GM15510 (cell line): ENCODE measurements around the gene KTN1.

Experiments used
- POLR2A ChIP-seq: IDR thresholded peaks from 3 replicates; pipeline ENCODE4 v1.6.1; 2011; ENCODE audit warnings: borderline replicate concordance; ENCODE audit not compliant: insufficient read length; ENCODE audit errors: extremely low read depth

The KTN1 gene

DNA sequence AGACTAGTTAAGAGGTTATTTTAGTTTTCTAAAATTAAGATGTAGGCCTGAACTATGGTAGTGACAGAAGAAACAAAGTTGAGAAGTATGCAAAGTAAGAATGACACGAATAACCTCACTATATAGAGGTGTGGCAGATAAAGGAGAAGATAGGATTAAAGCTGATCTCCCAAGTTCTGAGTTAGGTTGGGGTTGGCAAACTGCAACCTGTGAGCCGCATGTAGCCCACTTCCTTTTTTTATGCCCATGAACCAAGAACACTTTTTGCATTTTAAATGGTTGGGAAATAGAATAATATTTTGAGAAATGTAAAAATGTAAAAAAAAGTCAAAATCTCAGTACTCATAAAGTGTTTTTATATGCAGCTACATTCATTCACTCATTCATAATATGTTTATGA lies 34.3 kb downstream of the KTN1 start:
- no peak for TF ChIP-seq POLR2A

DNA sequence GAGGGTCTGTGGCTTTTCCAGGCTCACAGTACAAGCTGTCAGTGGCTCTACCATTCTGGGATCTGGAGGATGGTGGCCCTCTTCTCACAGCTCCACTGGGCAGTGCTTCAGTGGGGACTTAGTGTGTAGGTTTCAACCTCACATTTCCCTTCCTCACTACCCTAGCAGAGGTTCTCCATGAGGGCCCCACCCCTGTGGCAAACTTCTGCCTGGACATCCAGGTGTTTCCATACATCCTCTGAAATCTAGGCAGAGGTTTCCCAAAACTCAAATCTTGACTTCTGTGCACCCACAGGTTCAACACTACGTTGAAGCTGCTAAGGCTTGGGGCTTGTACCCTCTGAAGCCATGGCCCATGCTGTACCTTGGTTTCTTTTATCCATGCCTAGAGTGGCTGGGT lies 40.3 kb downstream of the KTN1 start:
- TF ChIP-seq POLR2A = no peak

DNA sequence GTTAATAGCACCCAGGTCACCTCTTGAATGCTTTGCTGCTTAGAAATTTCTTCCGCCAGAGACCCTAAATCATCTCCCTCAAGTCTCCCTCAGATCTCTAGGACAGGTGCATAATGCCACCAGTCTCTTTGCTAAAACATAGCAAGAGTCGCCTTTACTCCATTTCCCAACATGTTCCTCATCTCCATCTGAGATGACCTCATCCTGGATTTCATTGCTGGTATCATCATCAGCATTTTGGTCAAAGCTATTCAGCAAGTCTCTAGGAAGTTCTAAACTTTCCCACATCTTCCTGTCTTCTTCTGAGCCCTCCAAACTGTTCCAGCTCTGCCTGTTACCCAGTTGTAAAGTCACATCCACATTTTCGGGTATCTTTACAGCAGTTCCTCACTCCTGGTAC lies 41.0 kb downstream of the KTN1 start:
- no peak for TF ChIP-seq POLR2A

DNA sequence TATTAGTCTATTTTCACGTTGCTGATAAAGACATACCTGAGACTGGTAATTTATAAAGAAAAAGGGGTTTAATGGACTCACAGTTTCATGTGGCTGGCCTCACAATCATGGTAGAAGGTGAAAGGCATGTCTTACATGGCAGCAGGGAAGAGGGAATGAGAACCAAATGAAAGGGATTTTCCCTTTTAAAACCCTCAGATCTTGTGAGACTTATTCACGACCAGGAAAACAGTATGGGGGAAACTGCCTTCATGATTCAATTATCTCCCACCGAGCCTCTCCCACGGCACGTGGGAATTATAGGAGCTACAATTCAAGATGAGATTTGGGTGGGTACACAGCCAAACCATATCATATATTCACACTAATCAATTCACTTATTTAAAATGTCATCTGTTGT lies 41.4 kb downstream of the KTN1 start:
- TF ChIP-seq POLR2A = no peak

DNA sequence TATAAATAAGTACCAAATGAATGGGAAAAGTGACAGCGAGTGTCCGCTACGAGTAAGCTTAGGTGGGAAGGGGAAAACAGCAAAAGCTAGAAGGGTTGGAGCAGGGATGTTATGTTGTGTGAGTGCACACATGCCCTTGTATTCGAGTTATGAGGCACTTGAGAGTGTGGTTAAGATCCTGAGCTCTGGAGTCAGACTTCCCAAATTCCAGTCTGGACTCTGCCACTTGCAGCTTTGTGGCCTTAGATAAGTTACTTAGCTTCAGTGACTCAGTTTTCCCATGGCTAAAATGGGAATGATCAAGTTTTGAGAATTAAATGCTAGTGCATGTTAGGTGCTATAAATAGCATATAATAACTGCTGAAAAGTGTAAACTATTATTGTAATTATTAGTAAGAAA lies 44.9 kb downstream of the KTN1 start:
- TF ChIP-seq POLR2A = no peak

DNA sequence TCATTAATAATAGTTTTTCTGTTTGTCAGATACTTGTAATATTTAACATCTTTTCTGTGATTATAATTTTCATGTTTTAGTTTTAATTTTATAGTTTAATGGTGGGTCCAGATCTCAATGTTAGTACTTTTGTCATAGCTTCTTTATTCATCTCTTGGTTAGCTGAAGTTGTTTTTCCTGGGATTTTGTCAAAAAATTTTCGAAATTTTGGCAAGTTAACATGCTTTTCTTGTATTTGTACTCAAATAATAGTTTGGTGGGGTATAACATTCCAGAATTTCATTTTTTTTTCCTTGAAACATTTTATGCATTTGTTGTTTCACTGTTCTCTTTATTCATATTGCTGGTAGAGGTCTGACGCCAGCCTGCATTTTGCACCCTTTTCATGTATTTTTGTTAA lies 45.5 kb downstream of the KTN1 start:
- TF ChIP-seq POLR2A = no peak

DNA sequence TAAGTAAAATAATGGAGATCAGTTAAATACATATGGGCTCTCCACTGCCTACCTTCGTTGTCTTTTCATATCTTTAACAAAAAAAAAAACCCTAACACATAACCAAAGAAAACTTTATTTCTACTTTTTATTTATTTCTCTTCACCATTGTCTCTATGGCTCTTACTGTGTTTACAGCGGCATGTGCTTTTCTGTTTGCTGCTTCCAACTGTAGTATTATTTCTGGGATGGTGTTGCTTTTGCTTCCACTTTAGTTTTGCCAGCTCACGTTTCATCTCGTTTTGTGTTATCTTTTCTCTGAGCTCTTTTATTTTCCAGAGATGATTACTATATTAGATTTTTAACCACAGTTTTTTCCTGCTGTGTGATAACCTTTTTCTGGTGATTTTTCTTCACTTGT lies 46.1 kb downstream of the KTN1 start:
- no peak for TF ChIP-seq POLR2A

DNA sequence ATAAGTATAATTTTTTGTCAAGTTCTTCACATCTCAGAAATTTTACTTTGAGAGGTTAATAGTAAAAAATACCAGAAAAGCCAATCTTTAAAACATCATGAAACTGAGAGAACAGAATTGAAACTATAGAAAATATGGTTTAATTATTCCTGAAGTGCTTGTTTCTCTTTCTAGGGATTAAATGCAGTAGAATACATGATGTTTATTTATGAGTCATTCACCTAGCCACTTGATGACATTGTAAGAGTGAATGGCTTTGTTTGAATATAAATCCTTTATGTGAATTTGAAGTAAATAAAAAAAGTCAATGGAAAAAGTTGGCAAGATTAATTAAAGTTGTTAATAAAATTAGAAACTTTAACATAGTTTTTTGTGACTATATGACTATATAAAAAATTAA lies 48.4 kb downstream of the KTN1 start:
- no peak for TF ChIP-seq POLR2A

DNA sequence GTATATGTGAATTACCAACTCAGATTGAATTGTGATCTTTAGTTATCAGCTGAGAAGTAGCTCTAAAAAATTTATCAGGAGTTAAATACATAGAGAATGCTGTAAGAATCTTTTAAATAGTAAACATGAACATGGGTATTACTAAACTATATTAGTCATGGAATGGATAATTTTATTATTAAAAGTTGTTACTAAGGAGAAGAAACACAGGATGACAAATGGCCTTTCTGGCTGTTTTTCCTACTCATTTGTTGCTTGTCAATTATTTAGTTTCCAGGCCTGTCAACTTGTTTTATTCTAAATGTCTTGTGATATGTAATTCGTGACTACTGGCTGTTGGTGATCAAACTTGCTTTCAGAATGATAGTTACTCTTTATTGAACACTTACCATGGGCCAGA lies 58.7 kb downstream of the KTN1 start:
- TF ChIP-seq POLR2A = no peak

DNA sequence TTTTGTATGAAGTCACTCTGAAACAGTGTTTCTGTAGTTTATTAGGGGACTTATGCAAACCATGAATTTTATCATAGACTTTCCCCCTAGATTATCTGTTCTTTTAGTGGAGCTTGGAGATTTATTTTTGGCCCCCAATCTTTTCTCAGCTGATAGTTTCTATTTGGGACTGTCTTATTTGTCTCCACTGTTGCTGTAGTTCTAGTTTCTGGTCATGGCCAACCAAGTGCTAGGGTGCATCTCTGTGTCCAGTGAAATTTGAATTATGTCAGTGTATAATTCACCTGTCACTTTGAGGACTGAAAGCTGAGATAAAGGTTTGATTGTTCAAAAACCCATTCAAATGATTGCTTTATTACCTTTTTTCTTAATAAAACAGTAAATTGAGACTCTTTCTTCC lies 61.3 kb downstream of the KTN1 start:
- no peak for TF ChIP-seq POLR2A

DNA sequence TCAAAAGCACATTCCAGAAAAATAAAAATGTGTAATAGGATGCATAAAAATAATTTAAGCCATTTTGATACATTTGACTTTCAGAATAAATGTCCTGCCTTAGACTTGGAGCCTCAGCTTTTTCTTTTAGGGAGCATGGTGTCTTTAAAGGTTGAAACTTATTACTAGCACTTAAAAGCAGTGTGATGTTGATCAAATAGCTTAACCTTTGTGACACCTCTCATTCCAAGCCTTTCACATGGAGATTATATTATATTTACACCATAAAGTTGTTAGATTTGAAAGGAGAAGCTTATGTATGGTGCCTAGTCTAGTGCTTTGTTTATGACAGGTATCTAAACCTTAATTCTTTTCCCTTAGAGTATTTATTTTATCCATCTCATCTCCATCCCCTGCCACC lies 61.9 kb downstream of the KTN1 start:
- no peak for TF ChIP-seq POLR2A

DNA sequence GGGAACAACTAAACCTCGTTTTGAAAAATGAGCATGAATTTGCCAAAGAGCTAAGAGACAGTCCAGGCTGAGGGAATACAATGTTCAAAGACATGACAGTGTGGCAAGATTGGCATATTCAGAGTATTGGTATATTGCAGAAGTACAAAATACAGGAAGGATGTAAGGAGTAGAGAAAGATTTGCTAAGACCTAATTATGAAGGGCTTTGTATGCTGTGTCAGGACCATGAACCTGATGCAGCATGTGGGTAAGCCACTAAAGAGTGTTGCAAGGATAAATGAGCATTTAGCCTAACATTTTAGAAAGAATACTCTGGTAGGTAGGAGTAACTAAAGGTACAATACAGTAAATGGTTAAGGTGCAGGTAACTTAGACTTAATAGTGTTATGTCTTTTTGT lies 65.1 kb downstream of the KTN1 start:
- no peak for TF ChIP-seq POLR2A

DNA sequence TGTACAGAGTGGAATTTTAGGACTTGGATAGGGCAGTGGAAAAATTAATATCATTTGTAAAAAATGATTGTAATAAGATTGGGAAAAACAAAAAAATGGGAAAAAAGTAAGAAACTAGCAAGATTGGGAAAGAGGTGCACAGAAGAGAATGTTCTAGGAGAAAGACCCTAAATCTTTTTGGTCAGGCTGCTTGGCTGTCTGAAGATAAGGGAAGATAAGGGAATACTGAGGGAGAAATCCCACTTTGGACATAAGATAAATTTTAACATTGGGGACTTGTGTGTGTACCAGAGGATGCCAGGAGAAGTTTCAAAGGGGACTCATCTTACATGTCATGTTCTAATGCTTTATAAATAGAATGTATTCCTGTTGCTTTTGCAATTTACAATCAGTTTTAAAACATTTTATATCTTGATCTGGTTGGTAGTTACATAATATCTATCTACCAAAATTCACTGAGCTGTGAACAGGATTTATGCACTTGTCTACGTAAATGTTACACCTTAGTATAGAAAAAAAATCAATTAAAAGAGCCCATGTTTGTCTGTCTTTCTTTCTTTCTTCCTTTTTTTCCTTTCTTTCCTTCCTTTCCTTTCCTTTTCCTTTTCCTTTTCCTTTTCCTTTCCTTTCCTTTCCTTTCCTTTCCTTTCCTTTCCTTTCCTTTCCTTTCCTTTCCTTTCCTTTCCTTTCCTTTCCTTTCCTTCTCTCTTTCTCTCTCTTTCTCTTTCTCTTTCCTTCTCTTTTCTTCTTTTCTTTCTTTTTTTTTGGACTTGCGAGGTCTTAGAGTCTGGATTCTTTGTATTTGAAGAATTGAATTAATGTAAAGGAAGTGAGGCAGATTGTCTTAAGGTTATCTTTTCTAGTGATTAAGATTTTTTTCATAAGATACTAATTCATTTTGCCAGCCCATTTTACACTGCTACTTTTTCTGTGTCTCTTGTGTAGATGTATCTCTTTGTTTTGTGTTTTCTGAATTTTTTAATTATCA lies 66.1 kb downstream of the KTN1 start:
- no peak for TF ChIP-seq POLR2A

DNA sequence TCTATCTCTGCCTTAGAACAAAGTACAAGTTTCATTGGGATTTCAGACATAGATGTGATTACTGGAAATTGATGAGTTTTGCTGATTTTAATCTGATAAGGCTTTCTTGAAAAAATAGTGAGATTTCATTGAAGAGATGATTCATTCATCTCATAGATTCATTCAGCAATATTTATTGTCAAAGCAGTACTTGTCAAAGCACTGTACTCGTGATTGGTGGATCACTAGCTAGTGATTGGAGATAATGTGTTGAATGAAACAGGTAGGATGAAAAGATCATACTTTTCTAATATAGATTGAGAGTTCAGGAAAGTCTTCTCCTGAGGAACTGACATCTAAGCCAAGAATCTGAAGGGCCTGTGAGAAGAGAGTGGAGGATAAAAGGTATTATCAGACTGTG lies 71.0 kb downstream of the KTN1 start:
- no peak for TF ChIP-seq POLR2A

DNA sequence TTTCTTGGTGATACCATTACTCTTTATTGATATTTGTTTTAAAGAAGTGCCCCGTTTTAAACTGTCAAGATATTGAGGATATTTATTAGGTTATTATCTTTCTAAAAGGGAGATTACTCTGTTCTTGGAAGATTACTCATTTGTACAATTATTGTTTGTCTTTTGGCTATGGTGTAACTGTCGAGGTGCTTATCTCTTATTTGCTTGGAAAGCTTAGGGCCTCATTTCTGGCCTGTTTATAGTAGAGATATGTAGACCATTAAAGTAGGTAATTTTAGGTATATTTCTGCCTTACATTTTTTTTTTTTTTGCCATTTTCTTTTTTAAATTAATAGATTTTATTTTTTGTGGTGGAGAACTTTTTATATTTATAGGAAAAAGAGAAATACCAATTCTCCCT lies 74.2 kb downstream of the KTN1 start:
- no peak for TF ChIP-seq POLR2A

DNA sequence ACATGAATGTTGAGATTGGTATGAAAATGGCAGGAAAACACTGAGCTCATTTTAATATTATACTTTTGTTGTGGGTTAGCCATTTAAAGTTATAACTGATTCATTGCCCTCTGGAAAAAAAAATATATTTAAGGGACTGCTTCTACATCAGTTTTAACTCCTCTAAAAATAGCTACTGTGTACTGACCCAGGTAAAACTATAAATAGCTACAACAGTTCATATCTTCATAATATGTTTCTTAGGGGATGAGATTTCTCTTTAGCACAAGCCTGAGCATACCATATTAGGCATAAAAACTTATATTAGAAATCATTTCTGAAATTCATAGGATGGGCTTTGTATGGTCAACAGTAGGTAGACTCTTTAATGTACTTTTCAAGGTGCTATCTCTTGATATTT lies 81.0 kb downstream of the KTN1 start:
- TF ChIP-seq POLR2A = no peak
